H1 (cell line): Measurements from ENCODE around the gene GABRB2. TPM values are rescaled to one million over a fixed set of nuclear protein-coding genes. Genes with fewer than 3 reads are reported as not detected.

ENCODE experiments used
- CTCF ChIA-PET: fragments of 300-600 bp; sonication (Branson Sonifier 250); formaldehyde crosslinking; loops from one replicate; lab custom pipeline; 2021; ENCODE audit not compliant: partially characterized antibody; lab: Charles Lee
- POLR2A ChIA-PET: fragments of 300-600 bp; sonication (Branson Sonifier 250); formaldehyde crosslinking; loops from one replicate; lab custom pipeline; 2021; ENCODE audit warnings: inconsistent platforms; ENCODE audit not compliant: partially characterized antibody; lab: Charles Lee
- DNase-seq, 2 experiments: peaks; one replicate each; pipeline versions ENCODE4 v3.0.0 to v3.0.0-alpha.2; 2010 to 2022; ENCODE audit warnings: low spot score in 2 of 2, low read depth in 1 of 2, mixed read lengths in 1 of 2
- FAIRE-seq: peaks from 2 replicates; lab custom pipeline; 2011; peaks lifted over from hg19 to GRCh38; lab: Jason Lieb, UNC
- H2AFZ ChIP-seq: 2 replicates; pipeline ENCODE4 v1.8.1; 2012; ENCODE audit warnings: low read length, inconsistent platforms
- H2AK5ac ChIP-seq: 2 replicates; pipeline ENCODE4 v1.6.1; 2013; ENCODE audit warnings: low read depth, low read length
- H2BK120ac ChIP-seq: replicated peaks from 2 replicates; pipeline ENCODE3; 2013; ENCODE audit warnings: low read depth, low read length, inconsistent platforms
- H2BK12ac ChIP-seq: 2 replicates; pipeline ENCODE4 v1.6.1; 2013; ENCODE audit warnings: low read depth, low read length
- H2BK15ac ChIP-seq: 2 replicates; pipeline ENCODE4 v1.6.1; 2013; ENCODE audit warnings: low read length
- H2BK20ac ChIP-seq: 2 replicates; pipeline ENCODE4 v1.6.1; 2013; ENCODE audit warnings: low read length
- H2BK5ac ChIP-seq: 2 replicates; pipeline ENCODE4 v1.6.1; 2013; ENCODE audit warnings: low read depth, low read length
- H3K14ac ChIP-seq: 2 replicates; pipeline ENCODE4 v1.6.1; 2013; ENCODE audit warnings: inconsistent platforms; ENCODE audit not compliant: insufficient read length
- H3K18ac ChIP-seq: 2 replicates; pipeline ENCODE4 v1.6.1; 2013; ENCODE audit warnings: low read length; ENCODE audit errors: extremely low read depth
- H3K23ac ChIP-seq: 2 replicates; pipeline ENCODE4 v1.6.1; 2013; ENCODE audit warnings: inconsistent platforms; ENCODE audit not compliant: insufficient read length
- H3K23me2 ChIP-seq: 2 replicates; pipeline ENCODE4 v1.6.1; 2013; ENCODE audit warnings: low read depth, low read length
- H3K27ac ChIP-seq: 2 replicates; pipeline ENCODE4 v1.6.1; 2011; ENCODE audit warnings: low read depth, low read length, inconsistent platforms
- H3K27me3 ChIP-seq, 4 experiments: replicated peaks in 1 of 4; 1 replicate in 1 of 4; 2 replicates in 3 of 4; pipeline versions ENCODE4 v1.6.1 to v1.8.1; 2011 to 2013; ENCODE audit warnings: low read length in 3 of 4, mild to moderate bottlenecking in 3 of 4, inconsistent platforms in 2 of 4, mixed read lengths in 2 of 4, moderate library complexity in 1 of 4; ENCODE audit not compliant: control insufficient read depth in 3 of 4, insufficient read depth in 3 of 4; ENCODE audit errors: extremely low read depth in 1 of 4
- H3K36me3 ChIP-seq, 4 experiments: 2 replicates each; pipeline versions ENCODE4 v1.6.1 to v1.8.1; 2011 to 2013; ENCODE audit warnings: mild to moderate bottlenecking in 4 of 4, low read length in 3 of 4, moderate library complexity in 2 of 4, control low read depth in 1 of 4, inconsistent platforms in 1 of 4; ENCODE audit not compliant: insufficient read depth in 4 of 4, control insufficient read depth in 2 of 4
- H3K4ac ChIP-seq: replicated peaks from 2 replicates; pipeline ENCODE3; 2013; ENCODE audit warnings: low read length, low read depth, mixed read lengths, inconsistent platforms; ENCODE audit not compliant: insufficient read length
- H3K4me1 ChIP-seq, 4 experiments: replicated peaks in 1 of 4; 1 replicate in 1 of 4; 2 replicates in 3 of 4; pipeline versions ENCODE4 v1.6.1 to v1.8.1; 2011 to 2013; ENCODE audit warnings: low read length in 3 of 4, inconsistent platforms in 2 of 4, mixed read lengths in 1 of 4; ENCODE audit not compliant: insufficient read depth in 4 of 4, control insufficient read depth in 3 of 4
- H3K4me2 ChIP-seq, 2 experiments: 2 replicates each; pipeline versions ENCODE4 v1.6.1 to v1.8.1; 2011 to 2013; ENCODE audit warnings: low read depth in 2 of 2, low read length in 2 of 2, control low read depth in 1 of 2, inconsistent platforms in 1 of 2, mild to moderate bottlenecking in 1 of 2; ENCODE audit not compliant: insufficient read depth in 1 of 2
- H3K4me3 ChIP-seq, 4 experiments: fragments of 200-600, 300-600 bp in 1 of 4; sonication (generic), shearing (Covaris generic), sonication (Bioruptor Twin) in 1 of 4; 2 replicates each; pipeline versions ENCODE4 v1.5.1 to v1.8.1; 2011 to 2016; ENCODE audit warnings: low read length in 4 of 4, low read depth in 3 of 4, control low read depth in 2 of 4, inconsistent platforms in 2 of 4, mild to moderate bottlenecking in 2 of 4, mixed read lengths in 1 of 4, moderate library complexity in 1 of 4; ENCODE audit not compliant: insufficient read depth in 2 of 4; ENCODE audit errors: extremely low read depth in 1 of 4
- H3K56ac ChIP-seq: replicated peaks from 2 replicates; pipeline ENCODE3; 2013; ENCODE audit warnings: low read depth, mild to moderate bottlenecking, mixed read lengths, low read length, inconsistent platforms; ENCODE audit not compliant: insufficient read length
- H3K79me1 ChIP-seq: 2 replicates; pipeline ENCODE4 v1.6.1; 2013; ENCODE audit warnings: low read depth, low read length, control low read depth
- H3K79me2 ChIP-seq, 2 experiments: 2 replicates each; pipeline versions ENCODE4 v1.6.1 to v1.8.1; 2012 to 2013; ENCODE audit warnings: low read length in 2 of 2, mild to moderate bottlenecking in 2 of 2, inconsistent platforms in 1 of 2; ENCODE audit not compliant: insufficient read depth in 2 of 2, control insufficient read depth in 1 of 2
- H3K9ac ChIP-seq, 4 experiments: replicated peaks in 1 of 4; 1 replicate in 1 of 4; 2 replicates in 3 of 4; pipeline versions ENCODE4 v1.6.1 to v1.8.1; 2011 to 2013; ENCODE audit warnings: low read depth in 3 of 4, low read length in 3 of 4, control low read depth in 2 of 4, mild to moderate bottlenecking in 2 of 4, moderate library complexity in 2 of 4, inconsistent platforms in 1 of 4; ENCODE audit errors: extremely low read depth in 1 of 4
- H3K9me3 ChIP-seq, 2 experiments: 2 replicates each; pipeline versions ENCODE4 v1.6.1 to v1.8.1; 2012 to 2013; ENCODE audit warnings: mild to moderate bottlenecking in 2 of 2, moderate library complexity in 2 of 2, control low read depth in 1 of 2, inconsistent platforms in 1 of 2, low read depth in 1 of 2, low read length in 1 of 2, mixed read lengths in 1 of 2; ENCODE audit not compliant: insufficient read depth in 2 of 2
- H4K20me1 ChIP-seq, 2 experiments: replicated peaks in 1 of 2; 2 replicates each; pipeline versions ENCODE3 to v1.8.1; 2011 to 2013; ENCODE audit warnings: inconsistent platforms in 2 of 2, low read length in 2 of 2, mild to moderate bottlenecking in 1 of 2; ENCODE audit not compliant: insufficient read depth in 2 of 2, control insufficient read depth in 1 of 2
- H4K5ac ChIP-seq: 2 replicates; pipeline ENCODE4 v1.6.1; 2013; ENCODE audit warnings: low read length, low read depth, mixed read lengths, inconsistent platforms; ENCODE audit not compliant: insufficient read length
- H4K8ac ChIP-seq: 2 replicates; pipeline ENCODE4 v1.8.0; 2013; ENCODE audit warnings: mild to moderate bottlenecking, moderate library complexity, low read length, inconsistent platforms; ENCODE audit not compliant: insufficient read depth; ENCODE audit errors: extremely low read depth
- H4K91ac ChIP-seq: replicated peaks from 2 replicates; pipeline ENCODE3; 2013; ENCODE audit warnings: low read length, mixed read lengths, inconsistent platforms; ENCODE audit not compliant: insufficient read length
- KDM1A ChIP-seq: fragments of 200-600, 300-600 bp; sonication (generic); IDR thresholded peaks from 2 replicates; pipeline ENCODE4 v1.7.1; 2016; ENCODE audit warnings: mild to moderate bottlenecking, low read length, borderline replicate concordance
- RNF2 ChIP-seq: fragments of 200-900, 300-1000 bp; sonication (generic); IDR thresholded peaks from 2 replicates; pipeline ENCODE4 v1.7.1; 2016; ENCODE audit warnings: borderline replicate concordance, low read depth, mild to moderate bottlenecking, antibody characterized with exemption, low read length; ENCODE audit not compliant: poor library complexity, severe bottlenecking; ENCODE audit errors: missing control alignments
- SIX5 ChIP-seq: IDR thresholded peaks from 2 replicates; pipeline ENCODE4 v1.6.1; 2011; ENCODE audit warnings: mild to moderate bottlenecking, low read depth, low read length
- USF2 ChIP-seq: IDR thresholded peaks from 2 replicates; pipeline ENCODE4 v1.6.1; 2011; ENCODE audit warnings: low read length, improper control_type of control experiment
- YY1 ChIP-seq: IDR thresholded peaks from 2 replicates; pipeline ENCODE4 v1.6.1; 2011; ENCODE audit warnings: low read depth, mild to moderate bottlenecking, low read length
- WGBS, 2 experiments: shearing (Covaris generic) in 1 of 2; methylation state at CpG; one replicate each; pipeline versions ENCODE4 v1.1.6 to v1.1.7; 2013 to 2015; ENCODE audit warnings: low lambda C conversion rate in 2 of 2, mixed read lengths in 2 of 2, inconsistent platforms in 1 of 2, low coverage in 1 of 2, missing lambda C conversion rate in 1 of 2; ENCODE audit not compliant: insufficient replicate concordance in 2 of 2, insufficient coverage in 1 of 2, insufficient read length in 1 of 2; ENCODE audit errors: extremely low coverage in 1 of 2, missing lambda C conversion rate in 1 of 2; 5-methylcytosine and 5-hydroxymethylcytosine counted together
- polyA plus RNA-seq, 7 experiments: library from polyadenylated mRNA; depleted of rRNA in 3 of 7; stranded (reverse) in 5 of 7; unstranded in 2 of 7; fragments of >200 nt in 5 of 7; fragments of 200-250 nt in 2 of 7; gene quantifications; 1 replicate in 5 of 7; 2 replicates in 1 of 7; 4 replicates in 1 of 7; pipeline versions ENCODE4 v1.2.1 to v1.2.3, GENCODE V29; 2011 to 2013; ENCODE audit warnings: missing spikeins in 2 of 7, mixed read lengths in 2 of 7
- total RNA-seq: library from RNA; stranded (reverse); fragmentation: NEBNext Ultra II Directional; extraction: Animal tissue kit (Norgen Biotek cat#: 25700); gene quantifications from 2 replicates; pipeline ENCODE4 v1.2.1, GENCODE V29; 2021

The GABRB2 gene
- total and polyA plus RNA-seq, 2 of the 8 experiments (the other 6 are each of a cell fraction or from before 2014, with no cell fraction given): 0.54 to 1.9 TPM

GRCh38 chr5:161507591-161507990 lies 38.9 kb downstream of the GABRB2 start:
- no peak overlapping the region for H2BK12ac ChIP-seq
- no peak overlapping the region for H2AK5ac ChIP-seq
- FAIRE-seq (no peak), DNase-seq (no peak)
- H3K9ac ChIP-seq: no peak overlapping the region
- H3K79me2 ChIP-seq: no peaks in the 10 kb centered on the region
- no peak overlapping the region for H3K4me3 ChIP-seq
- H3K79me1 ChIP-seq: no peaks in the 10 kb centered on the region
- H2BK20ac ChIP-seq: no peak overlapping the region
- H4K91ac ChIP-seq: no peak overlapping the region
- no peaks in the 10 kb centered on the region for H3K27me3 ChIP-seq
- H2BK5ac ChIP-seq: no peak overlapping the region
- H3K4ac ChIP-seq: no peak overlapping the region
- H3K4me2 ChIP-seq: no peak overlapping the region
- 88% methylated on average over 2 of the region's 2 CpGs; no CpG with 5 or more reads in 1 of the 2 experiments for WGBS, 2 experiments
- no peaks in the 10 kb centered on the region for H4K20me1 ChIP-seq
- no peak overlapping the region for H2AFZ ChIP-seq
- H3K9me3 ChIP-seq: no peaks in the 10 kb centered on the region
- H3K27ac ChIP-seq: no peak overlapping the region
- H2BK120ac ChIP-seq: no peak overlapping the region
- H3K23ac ChIP-seq: no peak overlapping the region
- ChIA-PET CTCF (no interaction called here), POLR2A (no interaction called here)
- H4K8ac ChIP-seq: no peak overlapping the region
- H3K18ac ChIP-seq: no peak overlapping the region
- no peak overlapping the region for H4K5ac ChIP-seq
- H3K56ac ChIP-seq: no peak overlapping the region
- no peak overlapping the region for H3K14ac ChIP-seq
- no peaks in the 10 kb centered on the region for H3K23me2 ChIP-seq
- H2BK15ac ChIP-seq: no peak overlapping the region
- no peaks in the 10 kb centered on the region for H3K36me3 ChIP-seq
- H3K4me1 ChIP-seq: no peaks in the 10 kb centered on the region
- TF ChIP-seq KDM1A: no peak
- TF ChIP-seq SIX5: no peak
- no peak for TF ChIP-seq RNF2
- no peak for TF ChIP-seq YY1
- no peak for TF ChIP-seq USF2
